Measurements from ENCODE around the gene MRPS26.
"Not testable (repeated sequence)": the region's sequence is repeated elsewhere in the genome, so short reads cannot be mapped to it uniquely, and the experiment has no call there.

The MRPS26 gene

DNA sequence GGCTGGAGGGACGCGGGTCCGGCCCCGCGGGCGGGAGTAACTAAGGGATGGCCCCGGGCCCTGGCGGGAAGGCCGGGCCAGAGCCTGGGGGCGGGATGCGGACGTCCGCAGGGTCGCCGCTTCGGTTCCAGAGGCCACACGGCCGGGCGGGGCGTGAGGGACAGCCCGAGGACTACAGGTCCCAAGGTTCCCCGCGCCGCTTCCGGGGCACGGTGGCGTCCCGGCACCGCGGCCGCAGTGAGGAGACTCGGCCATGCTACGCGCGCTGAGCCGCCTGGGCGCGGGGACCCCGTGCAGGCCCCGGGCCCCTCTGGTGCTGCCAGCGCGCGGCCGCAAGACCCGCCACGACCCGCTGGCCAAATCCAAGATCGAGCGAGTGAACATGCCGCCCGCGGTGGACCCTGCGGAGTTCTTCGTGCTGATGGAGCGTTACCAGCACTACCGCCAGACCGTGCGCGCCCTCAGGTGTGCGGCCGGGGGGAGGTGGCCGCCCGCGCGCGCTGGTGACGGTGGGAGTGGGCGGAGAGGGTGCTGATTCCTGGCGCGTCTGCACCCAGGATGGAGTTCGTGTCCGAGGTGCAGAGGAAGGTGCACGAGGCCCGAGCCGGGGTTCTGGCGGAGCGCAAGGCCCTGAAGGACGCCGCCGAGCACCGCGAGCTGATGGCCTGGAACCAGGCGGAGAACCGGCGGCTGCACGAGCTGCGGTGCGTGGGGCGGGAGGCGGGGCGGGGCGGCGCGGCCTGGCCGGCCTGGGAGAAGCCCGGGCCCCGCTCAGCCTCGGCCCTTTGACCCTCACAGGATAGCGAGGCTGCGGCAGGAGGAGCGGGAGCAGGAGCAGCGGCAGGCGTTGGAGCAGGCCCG is at the start of gene MRPS26:
MRPS26 (plus strand) TSS at position 237 of the 861 bp plus-strand sequence; CDS start at position 254, 17 bp downstream.
- no peak for DNase-seq

- DNase-seq = no peak
Measured at GRCh38 chr20:2998728-2999127, 47.1 kb upstream of the MRPS26 start.

DNA sequence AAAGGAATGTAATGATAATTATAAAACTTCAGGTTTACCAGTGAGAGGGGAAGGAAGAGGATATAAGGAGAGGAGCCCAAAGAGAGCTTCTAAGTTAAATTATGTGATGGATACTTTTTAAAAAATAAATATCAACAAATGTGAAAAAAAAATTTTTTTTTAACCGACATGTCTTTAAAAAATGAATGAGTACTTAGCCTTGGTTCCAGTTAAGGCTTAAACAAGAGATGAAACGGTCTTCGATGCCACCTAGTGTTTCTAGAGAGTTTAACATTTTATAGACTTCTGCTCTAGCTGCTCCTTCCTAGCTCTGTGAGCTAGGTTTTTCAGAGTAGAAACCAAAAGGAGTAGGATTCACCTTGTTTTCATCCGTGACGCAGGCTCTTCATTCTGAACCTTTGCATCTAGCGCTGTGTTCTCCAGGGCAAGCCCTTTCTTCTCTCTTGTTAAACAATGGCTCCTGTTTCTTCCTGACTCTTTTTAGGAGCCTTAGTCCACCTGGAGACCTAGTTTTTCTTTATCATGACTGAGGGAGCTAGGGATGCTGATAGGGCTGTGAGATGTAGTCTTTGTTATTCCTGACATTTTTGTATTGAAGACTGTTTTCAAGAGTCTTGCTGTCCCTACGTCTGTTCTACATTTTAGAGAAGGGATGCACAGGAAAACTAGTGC is 44.9 kb upstream of the MRPS26 start:
- DNase-seq = no peak

DNA sequence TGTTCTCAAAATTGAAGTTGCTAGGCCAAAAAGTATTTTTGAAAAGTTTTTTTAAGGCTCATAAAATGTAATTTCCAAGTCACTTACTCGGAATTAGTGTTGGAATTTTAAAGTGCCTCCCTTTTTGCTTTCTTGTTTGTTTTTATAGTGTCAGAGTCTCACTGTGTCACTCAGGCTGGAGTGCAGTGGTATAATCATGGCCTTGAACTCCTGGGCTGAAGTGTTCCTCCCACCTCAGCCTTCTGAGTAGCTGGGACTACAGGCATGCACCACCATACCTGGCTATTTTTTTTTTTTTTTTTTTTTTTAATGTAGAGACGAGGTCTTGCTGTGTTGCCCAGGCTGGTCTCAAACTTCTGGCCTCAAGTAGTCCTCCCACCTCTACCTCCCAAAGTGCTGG is 42.4 kb upstream of the MRPS26 start:
- DNase-seq = no peak

DNA sequence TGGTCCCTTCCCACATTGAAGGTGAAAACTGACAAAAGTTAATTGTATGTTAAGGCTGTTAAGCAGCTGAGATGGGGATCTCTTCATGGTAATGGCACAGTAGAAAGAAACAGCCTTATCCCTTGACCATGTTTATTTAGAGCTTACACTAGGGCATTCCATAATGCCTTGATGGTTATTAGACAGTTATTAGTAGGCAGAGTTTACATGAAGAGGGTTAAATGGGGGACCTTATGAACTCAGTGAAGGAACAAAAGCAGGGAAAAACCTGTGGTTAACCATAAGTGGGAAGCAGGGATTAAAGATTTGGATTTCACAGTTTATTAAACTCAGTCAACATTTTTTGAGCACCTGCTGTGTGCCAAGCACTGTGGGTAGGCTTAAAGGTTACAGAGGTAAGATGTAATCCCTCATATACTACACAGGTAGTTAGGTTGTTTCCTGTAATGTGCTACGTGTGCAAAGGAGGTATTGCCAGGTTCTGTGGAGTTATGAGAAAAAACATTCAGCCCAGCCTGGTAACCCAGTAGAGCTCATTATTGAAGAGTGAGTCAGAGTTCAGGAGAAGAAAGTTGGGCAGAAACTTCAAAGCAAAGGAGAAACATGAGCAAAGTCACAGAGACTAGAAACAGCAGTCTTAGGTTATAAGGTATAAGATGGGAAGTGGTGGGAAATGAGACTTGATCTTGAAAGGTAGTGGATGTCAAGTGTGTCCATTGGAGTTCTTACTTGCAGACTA is 34.7 kb upstream of the MRPS26 start:
- DNase-seq = no peak

DNA sequence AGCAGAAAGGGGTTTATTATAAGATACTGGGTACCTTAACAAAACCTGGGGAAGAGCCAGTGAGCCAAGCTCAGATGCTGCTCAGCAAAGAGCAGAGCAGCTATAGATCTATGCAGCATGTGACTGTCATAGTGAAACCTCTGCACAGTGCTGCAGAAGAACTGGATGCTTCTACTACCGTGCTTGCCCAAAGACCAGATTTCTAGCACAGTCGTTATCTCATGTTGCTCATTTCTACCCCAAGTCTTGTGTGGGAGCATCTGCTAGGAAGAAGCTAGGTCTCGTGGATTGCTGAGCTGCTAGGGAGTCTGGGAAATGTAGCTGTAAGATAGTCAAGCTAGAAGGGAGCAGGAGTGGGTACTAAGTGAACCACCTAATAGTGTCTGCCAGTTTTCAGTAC is 34.1 kb upstream of the MRPS26 start:
- DNase-seq = no peak

- no peak for DNase-seq
Measured at GRCh38 chr20:3013771-3014170, 32.1 kb upstream of the MRPS26 start.

DNA sequence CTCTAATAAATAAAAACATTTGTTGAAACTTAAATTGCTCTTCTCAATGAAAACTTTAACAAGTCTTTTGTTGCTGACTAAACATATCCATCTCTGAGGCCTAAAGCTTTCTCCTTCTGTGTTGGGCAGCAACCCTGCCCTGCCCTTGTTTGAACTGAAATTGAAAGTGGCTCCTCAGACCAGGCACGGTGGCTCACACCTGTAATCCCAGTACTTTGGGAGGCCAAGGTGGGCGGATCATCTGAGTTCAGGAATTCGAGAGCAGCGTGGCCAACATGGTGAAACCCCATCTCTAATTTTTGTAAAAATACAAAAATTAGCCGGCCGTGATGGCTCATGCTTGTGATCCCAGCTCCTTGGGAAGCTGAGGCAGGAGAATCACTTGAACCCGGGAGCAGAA is 31.7 kb upstream of the MRPS26 start:
- no peak for DNase-seq

GRCh38 chr20:3014662-3015061 is 31.2 kb upstream of the MRPS26 start:
- no peak for DNase-seq

DNA sequence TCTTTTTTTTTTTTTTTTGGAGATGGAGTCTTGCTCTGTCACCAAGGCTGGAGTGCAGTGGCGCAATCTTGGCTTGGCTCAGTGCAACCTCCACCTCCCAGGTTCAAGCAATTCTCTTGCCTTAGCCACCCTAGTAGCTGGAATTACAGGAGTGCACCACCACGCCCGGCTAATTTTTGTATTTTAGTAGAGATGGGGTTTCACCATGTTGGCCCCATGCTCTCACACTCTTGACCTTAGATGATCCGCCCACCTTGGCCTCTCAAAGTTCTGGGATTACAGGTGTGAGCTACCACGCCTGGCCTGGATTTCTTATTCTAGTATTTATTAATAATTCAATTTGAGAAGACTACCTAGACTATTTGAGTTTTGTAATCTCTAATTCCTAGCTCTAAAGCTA is 30.6 kb upstream of the MRPS26 start:
- not testable (repeated sequence) for DNase-seq

DNA sequence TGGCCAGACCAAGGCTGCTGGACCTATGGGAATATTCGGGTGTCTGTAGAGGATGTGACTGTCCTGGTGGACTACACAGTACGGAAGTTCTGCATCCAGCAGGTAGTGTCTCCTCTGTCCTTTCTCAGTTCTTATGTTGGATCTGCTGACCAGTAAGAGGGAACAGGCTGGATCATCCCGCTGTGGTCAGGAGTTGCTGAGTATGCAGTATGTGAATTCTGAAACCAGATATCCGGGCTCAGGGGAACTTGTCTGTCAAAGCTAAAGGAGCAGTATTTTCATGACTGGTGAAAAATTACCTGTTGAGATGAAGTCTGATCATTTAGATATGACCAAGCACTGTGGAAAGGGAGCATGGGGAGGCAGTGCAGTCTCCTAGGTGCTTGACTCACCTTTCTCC is 24.5 kb upstream of the MRPS26 start:
- DNase-seq = no peak

DNA sequence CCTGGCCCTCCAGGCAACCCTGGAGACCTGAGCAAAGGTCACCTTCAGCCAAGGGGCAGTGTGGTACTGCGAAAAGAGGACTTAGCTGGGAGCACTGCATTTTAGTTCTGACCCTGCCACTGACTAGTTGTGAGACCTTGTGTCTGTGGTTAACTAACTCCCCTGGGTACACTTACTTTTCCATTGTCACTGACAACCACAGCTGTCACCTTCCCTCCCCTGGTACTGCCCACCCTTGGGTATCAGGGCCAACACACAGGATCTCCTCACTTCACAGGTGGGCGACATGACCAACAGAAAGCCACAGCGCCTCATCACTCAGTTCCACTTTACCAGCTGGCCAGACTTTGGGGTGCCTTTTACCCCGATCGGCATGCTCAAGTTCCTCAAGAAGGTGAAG is 24.1 kb upstream of the MRPS26 start:
- DNase-seq = no peak

GRCh38 chr20:3022559-3023490 is 23.0 kb upstream of the MRPS26 start:
- not testable (repeated sequence) for DNase-seq

GRCh38 chr20:3027987-3028386 is 17.9 kb upstream of the MRPS26 start:
- DNase-seq = no peak

- no peak for DNase-seq
Measured at GRCh38 chr20:3031524-3032147, 14.2 kb upstream of the MRPS26 start.

GRCh38 chr20:3032624-3033023 is 13.2 kb upstream of the MRPS26 start:
- DNase-seq = no peak

GRCh38 chr20:3037654-3038053 is 8.2 kb upstream of the MRPS26 start:
- DNase-seq = no peak

GRCh38 chr20:3038454-3038853 is 7.4 kb upstream of the MRPS26 start:
- no peak for DNase-seq

DNA sequence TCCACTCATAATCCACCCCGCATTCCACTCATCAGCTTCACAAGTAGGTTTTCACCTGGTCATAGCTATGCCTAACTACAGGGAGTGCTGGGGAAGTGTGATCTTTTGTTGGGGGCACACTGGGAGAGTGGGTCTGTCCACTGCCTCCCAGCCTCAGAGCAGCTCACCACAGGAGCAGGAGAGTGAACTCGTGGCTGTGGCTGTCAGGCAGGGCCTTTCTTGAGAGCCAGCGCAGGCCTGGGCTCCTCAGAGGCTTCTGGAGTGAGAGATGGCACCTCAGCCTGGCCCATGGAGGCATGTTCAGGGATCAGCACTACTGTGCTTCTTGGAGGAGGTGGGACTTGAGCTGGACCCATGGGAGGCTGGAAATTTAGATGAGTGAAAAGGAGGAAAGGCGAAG is 6.4 kb upstream of the MRPS26 start:
- DNase-seq = no peak

DNA sequence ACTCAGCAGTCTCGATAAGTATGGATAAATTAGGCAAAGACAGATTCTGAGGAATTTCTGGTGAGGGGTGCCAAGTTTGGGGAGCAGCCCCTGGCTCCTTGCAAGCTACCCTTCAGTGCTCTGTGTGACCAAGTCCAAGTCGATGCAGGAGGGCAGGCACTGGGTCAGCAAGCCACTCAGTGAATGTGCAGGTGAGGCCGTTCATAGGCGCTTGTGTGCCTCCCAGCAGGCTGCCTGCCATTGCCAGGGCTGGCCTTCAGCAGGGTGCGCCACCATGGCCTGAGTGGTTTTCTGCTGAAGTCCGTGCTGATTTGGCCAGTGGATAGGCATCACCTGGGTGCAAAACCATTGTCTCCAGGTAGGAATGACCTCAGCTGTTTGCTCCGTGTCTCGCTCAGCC is 5.8 kb upstream of the MRPS26 start:
- no peak for DNase-seq

- no peak for DNase-seq
Measured at GRCh38 chr20:3041854-3042409, 3.9 kb upstream of the MRPS26 start.

- DNase-seq = no peak
Measured at GRCh38 chr20:3042625-3043024, 3.2 kb upstream of the MRPS26 start.

All from NCI-H2081 treated with DMSO at 0.1 percent for 48 hours (cell line).